NOMO-1 (cell line): ENCODE measurements around the gene SIGLECL1.

Source experiments
- DNase-seq, 2 experiments: peaks; one replicate each; lab custom pipeline; 2025; ENCODE audit not compliant: unreplicated experiment in 2 of 2; lab: John Stamatoyannopoulos, UW

The SIGLECL1 gene

GRCh38 chr19:51295382-51296126 is 44.7 kb downstream of the SIGLECL1 start:
- no peak for DNase-seq

DNA sequence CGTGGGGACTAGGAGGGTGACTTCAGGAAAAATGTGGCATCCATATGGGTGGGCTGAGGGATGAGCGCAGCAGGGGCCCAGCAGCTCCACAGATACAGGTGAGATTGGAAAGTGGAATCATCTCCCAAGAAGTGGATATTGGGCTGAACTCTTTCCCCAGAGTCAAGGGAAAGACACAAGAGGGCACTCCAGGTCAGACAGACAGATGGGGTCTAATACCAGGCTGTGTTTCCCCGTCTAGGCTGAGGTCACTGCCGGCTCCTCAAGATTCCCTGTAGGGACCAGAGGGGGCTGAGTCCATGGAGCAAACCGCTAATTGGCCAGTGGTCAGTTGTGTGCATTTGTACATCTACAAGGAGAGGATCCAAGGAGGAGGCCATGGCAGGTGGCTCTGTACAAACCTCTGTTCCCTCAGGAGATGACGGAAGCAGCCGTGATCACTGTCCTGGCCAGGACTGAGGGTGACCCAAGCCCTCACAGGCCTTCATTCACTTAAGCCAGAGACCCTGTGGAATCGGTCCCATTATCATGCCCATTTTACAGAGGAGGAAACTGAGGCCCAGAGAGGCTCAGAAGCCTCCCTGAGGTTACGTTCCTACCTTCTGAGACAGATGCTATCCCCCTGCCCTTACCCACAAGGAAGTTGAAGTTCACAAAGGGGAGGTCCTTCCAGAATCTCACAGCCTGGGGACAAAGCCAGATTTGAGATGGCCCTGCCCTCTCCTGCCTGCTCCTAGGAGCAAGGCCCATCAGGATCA is 45.6 kb downstream of the SIGLECL1 start:
- DNase-seq = no peak

GRCh38 chr19:51297406-51297805 is 46.5 kb downstream of the SIGLECL1 start:
- no peak for DNase-seq

- DNase-seq = no peak
Observed at GRCh38 chr19:51301266-51301665, 50.4 kb downstream of the SIGLECL1 start.

DNA sequence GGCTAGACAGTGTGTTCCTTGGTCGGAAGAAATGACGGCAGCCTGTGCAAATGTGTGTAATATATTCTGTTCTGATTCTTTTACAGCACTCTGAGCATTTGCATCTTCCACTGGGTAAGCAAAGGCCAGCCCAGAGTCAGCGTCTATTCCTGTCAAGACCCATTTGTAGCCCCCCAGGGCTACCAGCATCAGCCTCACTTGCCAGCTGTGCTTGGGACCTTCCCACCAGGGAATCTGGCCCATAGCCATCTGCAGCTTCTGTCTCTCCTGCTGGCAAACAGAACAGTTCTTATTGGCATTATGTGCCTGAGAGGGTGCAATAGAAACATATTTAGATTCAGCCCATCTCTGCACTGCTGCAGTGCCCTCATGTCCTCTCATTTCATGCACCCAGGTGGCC is 54.6 kb downstream of the SIGLECL1 start:
- DNase-seq = no peak

- no peak for DNase-seq
Observed at GRCh38 chr19:51311351-51312257, 60.7 kb downstream of the SIGLECL1 start, which contains the start of gene IGLON5. IGLON5 (plus strand) TSS chr19:51311644; CDS start chr19:51311848, 204 bp downstream.

GRCh38 chr19:51316688-51317087 is 65.8 kb downstream of the SIGLECL1 start:
- no peak for DNase-seq

DNA sequence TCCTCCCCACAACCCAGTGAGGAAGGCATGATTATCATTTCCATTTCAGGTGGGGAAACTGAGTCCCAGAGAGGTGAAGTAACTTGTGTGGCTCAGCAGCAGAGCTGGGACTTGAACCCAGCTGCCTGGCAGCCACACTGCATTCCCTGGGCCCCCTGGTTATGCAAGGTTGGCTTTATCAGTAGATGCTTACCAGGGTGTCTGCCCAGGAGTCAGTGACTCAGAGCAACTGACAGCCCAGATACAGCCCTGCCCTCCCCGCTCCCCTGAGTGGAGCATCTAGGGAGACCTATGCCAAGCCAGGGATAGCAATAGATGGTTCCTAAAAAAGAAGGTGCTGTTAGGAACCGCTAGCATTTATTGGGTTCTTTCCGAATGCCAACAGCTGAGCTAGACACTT is 66.5 kb downstream of the SIGLECL1 start:
- no peak for DNase-seq

- no peak for DNase-seq
Observed at GRCh38 chr19:51317968-51318367, 67.1 kb downstream of the SIGLECL1 start.
